DOHH2 (cell line): Measurements from ENCODE around the gene OR52H1.
"Not testable (repeated sequence)": the region's sequence is repeated elsewhere in the genome, so short reads cannot be mapped to it uniquely, and the experiment has no call there.

ENCODE experiments used
- EZH2phosphoT487 ChIP-seq: fragments of 200-600 bp; sonication (generic); IDR thresholded peaks from 2 replicates; pipeline ENCODE4 v1.6.1; 2017; ENCODE audit warnings: borderline replicate concordance, mild to moderate bottlenecking, antibody characterized with exemption, low read length, moderate library complexity, mixed read lengths
- TF ChIP-seq, protein P1 (sequence below): fragments of 200-600 bp; sonication (generic); IDR thresholded peaks from one replicate; pipeline ENCODE4 v1.5.1; 2014; ENCODE audit warnings: antibody characterized with exemption, mild to moderate bottlenecking, low read depth, low read length; ENCODE audit not compliant: poor library complexity, severe bottlenecking

DNA sequence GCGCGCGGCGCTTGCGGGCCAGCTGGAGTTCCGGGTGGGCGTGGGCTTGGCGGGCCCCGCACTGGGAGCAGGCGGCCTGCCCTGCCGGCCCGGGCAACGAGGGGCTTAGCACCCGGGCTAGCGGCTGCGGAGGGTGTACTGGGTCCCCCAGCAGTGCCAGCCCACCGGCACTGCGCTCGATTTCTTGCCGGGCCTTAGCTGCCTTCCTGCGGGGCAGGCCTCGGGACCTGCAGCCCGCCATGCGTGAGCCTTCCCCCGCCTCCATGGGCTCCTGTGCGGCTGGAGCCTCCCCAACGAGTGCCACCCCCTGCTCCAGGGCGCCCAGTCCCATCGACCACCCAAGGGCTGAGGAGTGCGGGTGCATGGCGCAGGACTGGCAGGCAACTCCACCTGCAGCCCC is 41.6 kb upstream of the OR52H1 start:
- TF ChIP-seq, protein P1, sequence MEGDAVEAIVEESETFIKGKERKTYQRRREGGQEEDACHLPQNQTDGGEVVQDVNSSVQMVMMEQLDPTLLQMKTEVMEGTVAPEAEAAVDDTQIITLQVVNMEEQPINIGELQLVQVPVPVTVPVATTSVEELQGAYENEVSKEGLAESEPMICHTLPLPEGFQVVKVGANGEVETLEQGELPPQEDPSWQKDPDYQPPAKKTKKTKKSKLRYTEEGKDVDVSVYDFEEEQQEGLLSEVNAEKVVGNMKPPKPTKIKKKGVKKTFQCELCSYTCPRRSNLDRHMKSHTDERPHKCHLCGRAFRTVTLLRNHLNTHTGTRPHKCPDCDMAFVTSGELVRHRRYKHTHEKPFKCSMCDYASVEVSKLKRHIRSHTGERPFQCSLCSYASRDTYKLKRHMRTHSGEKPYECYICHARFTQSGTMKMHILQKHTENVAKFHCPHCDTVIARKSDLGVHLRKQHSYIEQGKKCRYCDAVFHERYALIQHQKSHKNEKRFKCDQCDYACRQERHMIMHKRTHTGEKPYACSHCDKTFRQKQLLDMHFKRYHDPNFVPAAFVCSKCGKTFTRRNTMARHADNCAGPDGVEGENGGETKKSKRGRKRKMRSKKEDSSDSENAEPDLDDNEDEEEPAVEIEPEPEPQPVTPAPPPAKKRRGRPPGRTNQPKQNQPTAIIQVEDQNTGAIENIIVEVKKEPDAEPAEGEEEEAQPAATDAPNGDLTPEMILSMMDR, result not testable (repeated sequence)
- TF ChIP-seq EZH2phosphoT487, result not testable (repeated sequence)
